GF-D8 (cell line): ENCODE data around the gene GLIPR2.
"Not testable (repeated sequence)": the region's sequence is repeated elsewhere in the genome, so short reads cannot be mapped to it uniquely, and the experiment has no call there.

Experiments
- DNase-seq: peaks from one replicate; lab custom pipeline; 2025; lab: John Stamatoyannopoulos, UW

The GLIPR2 gene, protein sequence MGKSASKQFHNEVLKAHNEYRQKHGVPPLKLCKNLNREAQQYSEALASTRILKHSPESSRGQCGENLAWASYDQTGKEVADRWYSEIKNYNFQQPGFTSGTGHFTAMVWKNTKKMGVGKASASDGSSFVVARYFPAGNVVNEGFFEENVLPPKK

DNA sequence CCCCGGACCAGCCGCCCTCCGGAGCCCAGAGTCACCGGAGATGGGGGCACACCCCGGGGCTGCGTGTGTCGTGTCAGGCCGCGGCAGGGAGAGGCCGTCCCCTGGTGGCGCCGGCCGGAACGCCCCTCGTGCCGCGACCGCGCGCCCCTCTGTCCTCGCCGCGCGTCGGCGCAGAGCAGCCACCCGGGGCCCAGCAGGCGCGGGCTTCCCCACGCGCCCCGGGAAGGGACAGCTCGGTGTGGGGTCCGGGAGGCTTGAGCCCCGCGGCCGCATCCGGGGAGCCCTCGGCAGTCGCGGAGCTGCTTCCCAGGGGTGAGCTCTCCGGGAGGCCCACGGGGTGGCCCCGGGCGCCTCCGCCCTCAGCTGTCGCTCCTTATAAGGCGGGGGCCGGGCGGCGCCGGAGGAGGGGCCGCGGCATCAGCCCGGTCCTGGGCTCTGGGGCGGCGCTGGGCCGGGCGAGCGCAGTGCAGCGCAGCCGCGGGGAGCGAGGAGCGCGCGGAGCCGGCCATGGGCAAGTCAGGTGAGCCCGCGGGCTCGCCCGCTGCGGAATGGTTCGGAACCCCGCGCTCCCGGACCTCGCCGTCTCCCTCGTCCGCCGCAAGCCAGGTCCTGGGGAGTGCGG is at the start of gene GLIPR2:
TSS of gene GLIPR2 (plus strand) at position 462 of the 622 bp plus-strand sequence. CDS start at position 508, 46 bp downstream.
- DNase-seq: no peak

DNA sequence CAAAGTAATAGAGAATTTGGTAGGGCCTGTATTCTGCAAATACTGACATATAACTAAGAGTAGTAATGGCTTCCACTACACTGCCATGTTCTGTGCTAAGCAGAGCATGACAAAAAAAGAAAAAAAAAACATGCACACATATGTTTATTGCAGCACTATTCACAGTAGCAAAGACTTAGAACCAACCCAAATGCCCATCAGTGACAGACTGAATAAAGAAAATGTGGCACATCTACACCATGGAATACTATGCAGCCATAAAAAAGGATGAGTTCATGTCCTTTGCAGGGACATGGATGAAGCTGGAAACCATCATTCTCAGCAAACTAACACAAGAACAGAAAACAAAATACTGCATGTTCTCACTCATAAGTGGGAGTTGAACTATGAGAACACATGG is 49.5 kb upstream of the GLIPR2 start:
- not testable (repeated sequence) for DNase-seq

DNA sequence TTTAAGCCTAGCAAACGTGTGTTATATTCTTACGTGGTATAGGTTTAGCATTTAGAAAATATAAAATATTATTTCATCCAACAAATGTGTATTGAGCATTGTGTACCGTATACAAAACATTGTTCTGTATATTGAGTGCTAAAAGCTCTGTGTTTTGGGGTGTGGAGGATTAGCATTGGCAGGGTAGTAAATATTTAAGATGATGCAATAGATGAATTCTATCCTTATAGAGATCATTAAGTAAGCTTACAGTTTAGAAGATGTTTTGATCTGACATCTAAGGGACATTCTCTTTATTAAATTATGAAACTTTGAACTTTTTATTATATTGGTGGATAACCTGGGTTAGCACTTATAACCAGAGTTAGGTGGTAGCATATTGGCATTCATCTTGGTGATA is 48.5 kb upstream of the GLIPR2 start:
- DNase-seq: no peak

DNA sequence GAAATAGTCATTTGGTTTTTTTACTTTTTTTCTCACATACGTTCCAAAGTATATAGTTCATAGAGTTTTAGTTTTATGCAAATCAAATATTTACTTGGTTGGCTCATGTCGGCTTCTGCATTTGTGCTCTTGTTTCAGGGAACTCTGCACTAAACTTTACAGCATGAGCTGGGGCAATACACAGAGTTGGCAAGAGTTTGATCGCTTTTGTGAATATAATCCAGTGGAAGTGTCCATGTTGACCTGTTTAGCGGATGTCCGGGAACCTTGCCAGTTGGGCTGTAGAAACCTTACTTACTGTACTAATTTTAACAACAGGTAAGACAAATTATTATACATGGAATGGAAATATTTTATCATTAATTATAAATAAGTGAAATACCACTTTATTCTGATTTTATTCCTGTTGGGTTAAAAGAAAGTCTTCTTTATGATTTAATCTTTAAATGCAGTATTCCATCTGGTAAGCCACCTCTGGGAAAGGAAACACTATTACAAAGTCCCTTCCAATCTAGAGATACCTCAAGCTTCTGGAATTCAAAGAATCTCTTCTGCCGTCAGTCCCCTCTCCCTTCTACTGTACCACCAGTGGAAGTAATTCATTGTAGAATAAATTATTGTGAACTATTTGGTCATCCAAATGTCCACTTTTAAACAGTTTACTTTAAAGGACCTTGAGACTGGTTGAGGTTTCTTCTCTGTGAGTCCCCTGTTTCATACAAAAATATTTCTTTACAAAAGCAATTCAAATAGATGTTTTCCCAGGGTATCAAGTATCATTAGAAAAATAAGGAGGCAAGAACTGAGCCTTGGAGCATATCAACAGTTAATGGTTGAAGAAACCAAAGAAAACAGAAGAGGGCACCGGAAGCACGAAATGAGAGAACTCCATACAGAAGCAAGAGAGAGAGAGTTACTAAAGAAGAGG is 45.2 kb upstream of the GLIPR2 start:
- no peak for DNase-seq

DNA sequence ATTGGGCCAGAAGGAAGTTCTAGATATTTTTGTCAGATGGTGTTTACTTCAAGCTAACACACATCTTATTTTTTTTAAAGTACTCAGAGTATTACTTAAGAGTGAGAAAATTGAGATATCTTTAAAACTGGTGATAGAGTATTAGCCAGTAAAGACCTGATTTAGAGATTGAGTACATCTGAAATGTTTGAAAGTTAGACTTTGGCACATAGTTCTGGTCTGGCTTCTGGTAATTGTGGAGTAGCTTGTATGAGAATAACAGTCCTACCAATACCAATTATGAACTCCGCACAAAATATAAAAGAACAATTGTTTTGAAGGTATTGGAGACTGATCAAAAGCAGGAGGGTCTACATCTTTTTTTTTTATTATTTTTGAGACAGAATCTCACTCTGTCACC is 44.5 kb upstream of the GLIPR2 start:
- DNase-seq: no peak

DNA sequence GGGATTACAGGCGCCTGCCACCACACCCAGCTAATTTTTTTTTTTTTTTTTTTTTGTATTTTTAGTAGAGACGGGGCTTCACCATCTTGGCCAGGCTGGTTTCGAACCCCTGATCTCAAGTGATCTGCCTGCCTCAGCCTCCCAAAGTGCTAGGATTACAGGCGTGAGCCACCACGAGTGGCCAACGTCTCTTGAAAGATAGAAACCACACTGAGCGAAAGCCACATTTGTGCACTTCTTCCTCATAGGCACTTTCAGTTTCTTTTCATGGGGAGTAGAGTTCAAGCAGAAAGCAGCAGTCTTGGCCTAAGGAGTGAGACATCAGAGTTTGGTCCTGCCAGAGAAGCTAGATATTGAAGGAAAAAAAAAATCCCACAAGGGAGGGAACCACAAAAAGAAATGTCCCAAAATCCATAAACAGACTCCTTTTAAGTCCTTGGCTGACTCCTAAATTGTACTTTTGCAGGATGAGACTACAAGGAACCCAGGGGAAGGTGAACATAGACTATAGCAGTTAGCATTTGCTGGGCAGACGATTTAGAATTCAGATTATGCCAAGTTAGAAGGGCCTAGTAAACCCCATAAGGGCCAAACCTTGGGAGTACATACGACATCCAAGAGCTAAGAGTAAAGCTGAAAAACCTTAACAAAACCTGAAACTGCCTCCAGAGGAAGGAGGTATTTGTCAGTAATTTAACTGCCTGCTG is 43.9 kb upstream of the GLIPR2 start:
- no peak for DNase-seq

DNA sequence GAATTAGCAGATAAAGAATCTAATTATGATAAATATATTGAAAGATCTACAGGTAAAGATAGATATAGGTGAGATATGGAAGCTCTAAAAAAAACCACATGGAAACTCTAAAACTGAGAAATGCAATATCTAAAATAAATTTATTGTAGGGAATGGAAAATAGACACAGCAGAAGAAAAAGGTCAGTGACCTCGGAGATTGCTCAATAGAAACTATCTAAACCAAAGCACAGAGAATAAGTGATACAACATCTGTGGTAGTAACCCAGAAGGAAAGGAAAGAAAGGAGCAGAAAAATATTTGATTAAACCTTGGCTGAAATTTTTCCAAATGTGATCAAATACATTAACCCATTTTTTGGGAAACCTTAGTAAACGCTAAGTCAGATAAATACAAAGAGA is 43.1 kb upstream of the GLIPR2 start:
- no peak for DNase-seq

DNA sequence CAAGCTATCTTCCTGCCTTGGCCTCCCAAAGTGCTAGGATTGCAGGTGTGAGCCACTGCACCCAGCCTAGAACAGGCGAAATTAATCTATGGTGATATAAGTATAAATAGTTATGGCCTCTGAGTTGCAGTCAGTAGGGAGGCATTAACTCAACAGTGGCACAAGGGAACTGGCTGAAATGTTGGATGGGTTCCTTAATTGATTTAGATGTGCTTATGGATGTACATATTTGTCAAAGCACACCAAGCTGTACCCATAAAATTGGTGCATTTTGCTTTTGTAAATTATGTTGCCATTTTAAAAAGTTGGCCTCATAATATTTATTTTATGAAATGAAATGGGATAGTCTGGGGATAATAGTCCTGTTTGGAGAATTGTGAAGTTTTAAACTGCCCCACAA is 36.8 kb upstream of the GLIPR2 start:
- no peak for DNase-seq

DNA sequence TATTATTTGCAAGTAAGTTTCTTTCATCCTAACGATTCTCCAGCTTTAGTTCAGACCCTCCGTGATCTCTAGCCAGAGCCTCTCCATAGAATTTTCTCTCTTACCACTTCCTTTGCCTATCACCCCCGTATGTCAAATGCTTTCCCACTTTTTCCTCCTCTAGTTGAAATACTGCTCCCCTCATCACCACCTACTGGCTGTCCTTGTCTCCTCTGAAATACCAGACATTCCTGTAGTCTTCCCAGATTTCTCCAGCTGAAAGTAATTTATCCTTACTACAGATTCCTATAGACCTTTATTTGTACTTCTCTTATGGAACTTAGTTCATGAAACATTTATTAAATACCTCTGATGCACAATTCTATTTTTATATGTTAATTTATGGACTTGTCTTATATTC is 36.0 kb upstream of the GLIPR2 start:
- DNase-seq: no peak

DNA sequence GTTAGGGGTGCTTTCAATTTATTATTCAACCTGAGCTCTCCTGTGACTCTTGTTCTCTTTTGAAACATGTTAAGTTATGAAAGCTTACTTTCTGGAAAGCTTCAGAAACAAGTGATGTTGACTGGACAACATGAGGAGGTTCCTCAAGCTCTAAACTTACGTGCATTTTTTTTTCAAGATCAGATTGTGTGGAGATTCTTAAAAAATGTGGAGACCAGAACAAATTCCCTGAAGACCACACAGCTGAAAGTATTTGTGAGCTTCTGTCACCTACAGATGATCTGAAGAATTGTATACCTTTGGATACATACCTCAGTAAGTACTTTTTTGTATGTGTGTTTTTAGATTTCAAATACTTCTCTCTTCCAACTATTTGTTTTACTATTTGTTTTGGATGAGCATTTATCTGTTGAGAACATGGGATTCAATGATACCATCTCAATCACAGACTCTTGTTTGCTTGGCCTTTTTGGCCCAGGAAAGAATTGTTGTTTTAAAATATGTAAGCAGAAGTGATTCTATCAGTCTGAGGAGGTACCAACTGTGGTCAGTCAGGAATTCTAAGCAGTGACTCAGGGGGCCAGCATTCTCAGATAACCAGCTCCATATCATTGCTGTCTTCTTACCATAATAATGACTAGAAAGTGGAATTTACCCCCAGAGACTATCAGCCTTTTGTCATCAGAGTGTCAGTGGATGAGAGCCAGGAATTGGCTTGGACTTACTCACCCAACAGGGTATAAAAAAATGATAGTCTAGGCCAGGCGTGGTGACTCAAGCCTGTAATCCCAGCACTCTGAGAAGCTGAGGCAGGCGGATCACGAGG is 34.4 kb upstream of the GLIPR2 start:
- no peak for DNase-seq

DNA sequence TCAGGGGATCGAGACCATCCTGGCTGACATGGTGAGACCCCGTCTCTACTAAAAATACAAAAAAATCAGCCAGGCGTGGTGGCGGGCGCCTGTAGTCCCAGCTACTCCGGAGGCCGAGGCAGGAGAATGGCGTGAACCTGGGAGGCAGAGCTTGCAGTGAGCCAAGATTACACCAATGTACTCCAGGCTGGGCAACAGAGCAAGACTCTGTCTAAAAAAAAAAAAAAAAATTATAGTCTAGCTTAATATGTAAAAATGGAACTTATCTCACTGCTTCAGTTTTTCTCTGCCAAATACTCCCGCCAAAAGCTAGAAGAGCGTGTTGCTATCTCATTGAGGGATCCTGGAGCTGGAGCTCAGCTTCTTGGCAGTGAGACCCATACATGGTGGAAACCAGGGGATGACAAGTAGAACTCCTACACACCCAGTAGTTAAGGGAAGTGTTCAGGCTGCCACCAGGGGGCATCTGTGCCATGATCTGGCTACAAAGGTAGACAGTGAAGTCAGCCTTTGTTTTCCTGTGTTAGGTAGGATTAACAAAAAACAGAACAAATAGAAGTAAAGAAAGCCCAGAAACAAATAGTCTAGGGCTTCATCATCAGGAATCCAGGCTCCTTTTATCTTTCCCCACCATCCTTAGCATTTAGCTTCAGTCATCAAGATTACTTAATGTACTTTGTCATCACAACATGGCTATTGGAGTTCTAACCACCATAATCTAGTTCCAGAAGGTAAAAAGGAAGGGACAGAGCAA is 33.6 kb upstream of the GLIPR2 start:
- DNase-seq: peak; percentile 54

DNA sequence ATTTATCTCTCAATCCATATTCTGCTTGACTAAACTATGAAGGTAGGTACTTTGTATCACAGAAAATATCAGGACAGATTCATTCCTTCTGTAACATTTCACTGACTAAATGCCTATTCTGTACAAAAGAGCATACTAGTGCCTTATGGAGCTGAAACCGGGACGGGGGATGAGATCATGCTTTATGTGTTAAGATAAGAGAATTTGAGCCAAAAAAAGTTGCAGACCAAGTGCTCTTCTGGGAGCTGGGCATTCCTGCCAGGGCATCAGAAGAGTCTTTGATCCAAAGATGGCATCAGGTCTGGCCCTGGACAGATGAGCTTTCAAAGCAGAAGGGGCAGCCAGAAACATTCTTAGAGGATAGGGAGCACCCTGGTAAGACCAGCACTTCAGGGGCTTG is 27.5 kb upstream of the GLIPR2 start:
- DNase-seq: no peak

DNA sequence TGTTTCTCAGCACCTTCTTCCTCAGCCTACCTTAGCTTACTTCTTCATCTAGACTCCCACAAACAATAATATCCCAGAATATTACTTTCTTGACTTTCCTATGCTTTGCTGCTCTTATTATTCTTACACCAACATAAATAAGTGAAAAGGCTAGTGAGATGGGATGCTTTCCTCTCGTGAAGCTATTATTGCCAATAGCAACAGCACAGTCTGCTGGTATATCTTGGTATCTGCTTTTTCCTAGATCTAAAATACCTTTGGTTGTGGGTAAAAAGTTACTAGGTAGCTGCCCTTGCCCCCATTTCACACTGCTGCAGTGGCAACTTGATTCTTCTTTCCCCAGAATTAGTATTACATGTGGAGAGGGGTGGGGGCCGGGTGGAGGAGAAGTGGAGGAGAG is 26.1 kb upstream of the GLIPR2 start:
- no peak for DNase-seq

DNA sequence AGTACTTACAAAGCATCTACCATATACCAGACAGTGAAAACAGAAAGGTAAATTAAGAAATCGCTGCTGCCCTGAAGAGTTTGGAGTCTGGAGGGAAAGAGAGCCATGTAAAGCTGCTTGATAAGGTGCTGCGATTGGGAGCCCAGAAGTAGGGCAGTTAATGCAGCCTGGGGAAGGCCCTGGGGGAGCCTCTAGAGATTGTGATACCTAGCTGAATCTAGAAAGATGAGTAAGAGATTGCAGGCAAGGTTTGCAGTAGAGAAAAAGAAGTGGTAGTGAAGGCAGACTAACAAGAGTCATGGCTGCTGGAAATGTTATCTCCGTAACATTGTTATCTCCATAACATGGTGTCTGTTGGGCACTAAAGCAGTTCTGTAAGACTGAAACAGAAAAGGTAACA is 24.0 kb upstream of the GLIPR2 start:
- DNase-seq: no peak

DNA sequence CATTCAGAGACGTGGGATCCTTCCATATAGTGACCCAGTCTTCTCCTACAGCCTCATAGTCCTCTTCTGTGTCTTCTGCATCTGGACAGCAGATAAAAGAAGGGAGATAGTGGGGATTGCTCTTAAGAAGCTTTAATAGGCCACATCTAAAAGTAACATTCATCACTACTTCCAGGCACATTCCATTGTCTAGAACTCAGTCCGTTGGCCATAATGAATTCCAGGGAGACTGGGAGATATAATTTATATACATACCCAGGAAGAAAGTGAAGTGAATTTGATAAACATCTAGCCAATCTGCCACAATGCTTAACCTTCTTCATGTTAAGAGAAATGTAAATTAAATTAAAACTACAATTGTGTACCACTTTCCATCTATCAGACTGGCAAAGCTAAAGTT is 22.5 kb upstream of the GLIPR2 start:
- DNase-seq: no peak

DNA sequence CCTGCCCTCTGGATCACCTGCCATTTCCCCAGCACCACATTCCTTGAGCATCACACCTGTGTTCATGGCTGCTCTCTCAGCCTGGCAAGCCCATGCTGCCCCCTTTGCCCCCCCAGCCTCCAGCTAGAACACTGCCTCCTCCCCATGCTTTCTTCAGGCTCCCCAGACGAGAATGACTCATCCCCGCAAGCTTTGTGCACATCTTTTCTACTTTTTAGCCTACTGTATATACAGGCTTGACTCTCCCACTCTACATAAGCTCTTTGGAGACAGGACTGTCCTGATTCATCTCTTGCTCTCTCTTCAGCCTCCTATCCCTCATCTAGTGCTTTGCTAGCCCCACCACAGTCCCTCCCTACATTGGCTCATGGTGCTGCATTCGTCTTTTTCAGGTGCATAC is 19.9 kb upstream of the GLIPR2 start:
- no peak for DNase-seq

DNA sequence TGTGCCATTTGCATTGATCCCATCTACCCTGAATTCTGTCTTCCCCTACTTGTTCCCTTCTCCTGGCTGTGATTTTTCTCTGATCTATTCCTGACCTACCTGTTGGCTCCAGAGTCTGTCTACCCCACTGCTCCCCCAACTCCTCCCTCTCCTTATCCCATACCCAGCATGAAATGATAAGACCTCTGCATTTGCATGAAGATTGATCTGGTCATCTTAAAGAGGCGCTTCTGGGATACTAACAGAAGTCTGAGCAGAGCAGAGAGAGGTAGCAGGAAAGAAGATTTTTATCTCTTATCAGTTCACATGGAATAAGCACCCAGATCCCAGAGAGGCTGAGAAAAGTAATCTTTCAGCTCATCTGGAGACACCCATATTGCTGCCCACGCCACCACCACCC is 18.3 kb upstream of the GLIPR2 start:
- no peak for DNase-seq

DNA sequence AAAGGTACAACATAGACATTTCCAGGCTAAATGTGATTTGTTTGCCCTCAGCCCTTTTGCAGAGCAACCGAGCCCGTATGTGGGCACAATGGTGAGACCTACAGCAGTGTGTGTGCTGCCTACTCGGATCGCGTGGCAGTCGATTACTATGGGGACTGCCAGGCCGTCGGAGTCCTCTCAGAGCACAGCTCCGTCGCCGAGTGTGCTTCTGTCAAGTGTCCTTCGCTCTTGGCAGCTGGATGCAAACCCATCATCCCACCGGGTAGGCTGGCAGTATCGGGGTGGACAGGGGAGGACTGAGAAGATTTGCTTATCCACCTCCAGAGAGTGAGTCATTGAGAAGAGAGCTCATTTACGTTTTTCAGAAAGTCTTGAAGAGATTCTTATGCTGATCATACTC is 17.8 kb upstream of the GLIPR2 start:
- DNase-seq: no peak

DNA sequence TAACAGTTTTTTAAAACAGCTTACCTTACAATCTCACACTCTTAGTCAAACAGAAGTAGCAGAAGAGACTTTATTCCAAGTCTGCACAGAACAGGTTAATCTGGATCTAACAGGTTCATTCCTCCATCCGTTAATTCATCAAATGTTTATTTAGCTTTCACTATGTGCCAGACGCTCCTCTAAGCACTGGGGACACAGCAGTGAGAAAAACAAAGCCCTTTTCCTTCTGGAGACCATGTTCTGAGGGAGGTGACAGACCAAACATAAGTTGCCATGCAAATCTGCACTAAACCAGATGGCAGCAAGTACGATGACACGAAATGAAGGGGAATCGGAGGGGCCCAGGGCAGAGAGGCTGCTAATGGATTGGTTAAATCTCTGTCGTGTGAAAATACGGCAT is 17.1 kb upstream of the GLIPR2 start:
- DNase-seq: no peak

DNA sequence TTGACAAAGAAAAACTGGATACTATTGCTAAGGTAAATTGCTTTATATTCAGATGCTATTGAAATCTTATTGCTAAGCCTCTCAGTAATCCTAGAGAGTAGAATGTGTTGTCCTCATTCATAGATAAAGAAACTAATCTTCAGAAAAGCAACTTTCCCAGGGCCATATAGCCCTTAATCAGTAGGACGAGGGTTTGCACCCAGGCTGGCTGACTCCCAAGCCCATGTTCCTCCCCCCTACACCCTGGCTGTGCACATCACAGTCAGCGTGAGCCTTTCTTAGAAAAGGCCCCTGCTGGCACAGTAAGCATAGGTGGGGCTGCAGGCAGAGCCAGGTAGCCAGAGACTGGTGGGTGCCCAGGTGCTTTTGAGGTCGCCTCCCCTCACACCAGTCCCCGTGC is 15.8 kb upstream of the GLIPR2 start:
- no peak for DNase-seq

DNA sequence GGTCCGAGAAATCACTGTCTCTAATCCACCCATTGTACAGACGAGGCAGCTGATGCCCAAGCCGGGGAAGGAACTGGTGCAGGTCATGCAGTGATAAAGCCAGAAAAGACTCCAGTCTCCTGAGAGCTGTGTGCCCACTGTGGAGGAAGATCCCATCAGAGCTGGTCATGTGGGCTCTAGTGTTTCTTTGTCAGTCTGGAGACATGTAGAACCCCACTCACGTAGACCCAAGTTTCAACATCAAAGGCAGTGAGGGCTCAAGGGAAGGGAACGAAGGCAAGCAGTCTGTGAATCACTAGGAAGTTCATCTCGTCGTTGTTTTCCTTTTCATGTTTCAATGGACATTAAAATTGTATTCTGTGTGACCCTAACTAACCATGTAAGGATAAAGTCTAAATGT is 14.6 kb upstream of the GLIPR2 start:
- no peak for DNase-seq
